Right ventricle myocardium inferior (tissue), 1 donor: ENCODE measurements around the gene EFCAB11. TPM values are rescaled to one million over a fixed set of nuclear protein-coding genes. Genes with fewer than 3 reads are reported as not detected.

Experiments
- ATAC-seq: fragments of 200-7000 bp; cut with Tn5 transposase; one replicate; pipeline ENCODE4 v1.9.1; 2020; ENCODE audit warnings: mild to moderate bottlenecking, moderate library complexity
- DNase-seq: peaks from one replicate; pipeline ENCODE4 v3.0.0; 2021; ENCODE audit errors: missing footprints
- intact Hi-C: fragments of 100-400 bp; cut with DNase I; formaldehyde crosslinking; loops from one replicate; pipeline ENCODE4 v1.11.0; 2022
- total RNA-seq: library from RNA; stranded (reverse); fragmentation: NEBNext Ultra II Directional; extraction: Animal tissue kit (Norgen Biotek cat#: 25700); gene quantifications from one replicate; pipeline ENCODE4 v1.2.1, GENCODE V29; 2021
- donor health status: DM: no; HTN: yes; CAD: no; lungs with severe emphysema.

Gene EFCAB11
- total RNA-seq, 1 donor from 2014 or later: 3.5 TPM

- intact Hi-C loops: no loop called here
- DNase-seq: no peak
- ATAC-seq: no peak
These were observed 149.0 kb downstream of the EFCAB11 start for GRCh38 chr14:89805501-89805900.

- intact Hi-C loops: no loop called here
- DNase-seq: no peak
- ATAC-seq: no peak
These were observed 151.0 kb downstream of the EFCAB11 start for GRCh38 chr14:89803542-89803941.

GRCh38 chr14:89801136-89801535 lies 153.4 kb downstream of the EFCAB11 start:
- no peak for DNase-seq
- ATAC-seq: no peak
- intact Hi-C loops: no loop called here

GRCh38 chr14:89798212-89798773 lies 156.2 kb downstream of the EFCAB11 start:
- no peak for DNase-seq
- ATAC-seq: no peak
- intact Hi-C loops: no loop called here

GRCh38 chr14:89797148-89797547 lies 157.4 kb downstream of the EFCAB11 start:
- intact Hi-C loops: no loop called here
- ATAC-seq (no peak), DNase-seq (no peak)

GRCh38 chr14:89794096-89794495 lies 160.4 kb downstream of the EFCAB11 start:
- peak; percentile 78 for DNase-seq
- intact Hi-C loops: no loop called here
- ATAC-seq: peak; percentile 66

- ATAC-seq (no peak), DNase-seq (no peak)
- intact Hi-C loops: no loop called here
These were observed 161.2 kb downstream of the EFCAB11 start for GRCh38 chr14:89793367-89793716.

GRCh38 chr14:89792489-89793366 lies 161.8 kb downstream of the EFCAB11 start:
- intact Hi-C loops: no loop called here
- ATAC-seq: peak; percentile 95
- DNase-seq: no peak

GRCh38 chr14:89787525-89787924 lies 167.0 kb downstream of the EFCAB11 start:
- intact Hi-C loops: no loop called here
- no peak for ATAC-seq
- no peak for DNase-seq

GRCh38 chr14:89781046-89781445 lies 173.5 kb downstream of the EFCAB11 start:
- no peak for DNase-seq
- no peak for ATAC-seq
- intact Hi-C loops: no loop called here

GRCh38 chr14:89779707-89780106 lies 174.8 kb downstream of the EFCAB11 start:
- ATAC-seq (no peak), DNase-seq (no peak)
- intact Hi-C loops: no loop called here

- no peak for DNase-seq
- intact Hi-C loops: no loop called here
- ATAC-seq: no peak
These were observed 178.6 kb downstream of the EFCAB11 start for GRCh38 chr14:89775946-89776345.

- ATAC-seq: no peak
- intact Hi-C loops: no loop called here
- no peak for DNase-seq
These were observed 179.4 kb downstream of the EFCAB11 start for GRCh38 chr14:89775151-89775550.

- intact Hi-C loops: loop anchor here (5.0 kb wide), 1 partner anchor 731 kb away; no protein-coding TSS in a partner anchor
- DNase-seq (peak; percentile 90), ATAC-seq (peak; percentile 28)
These were observed 180.8 kb downstream of the EFCAB11 start for GRCh38 chr14:89773644-89774316.

GRCh38 chr14:89773151-89773550 lies 181.4 kb downstream of the EFCAB11 start:
- intact Hi-C loops: loop anchor here (5.0 kb wide), 1 partner anchor 731 kb away; no protein-coding TSS in a partner anchor
- no peak for ATAC-seq
- DNase-seq: no peak

GRCh38 chr14:89771251-89771650 lies 183.3 kb downstream of the EFCAB11 start:
- ATAC-seq: no peak
- intact Hi-C loops: loop anchor here (5.0 kb wide), 1 partner anchor 729 kb away; no protein-coding TSS in a partner anchor
- no peak for DNase-seq

- peak; percentile 26 for ATAC-seq
These were observed 186.7 kb downstream of the EFCAB11 start for GRCh38 chr14:89767861-89768268.

GRCh38 chr14:89767131-89767530 lies 187.4 kb downstream of the EFCAB11 start:
- intact Hi-C loops: loop anchor here (10.0 kb wide), 3 partner anchors 152 to 582 kb away; no protein-coding TSS in a partner anchor
- DNase-seq: no peak
- no peak for ATAC-seq

More at GRCh38 chr14:89767861-89768268, 186.7 kb downstream of the EFCAB11 start:
- intact Hi-C loops: loop anchor here (10.0 kb wide), 3 partner anchors 153 to 583 kb away; no protein-coding TSS in a partner anchor
- no peak for DNase-seq

- ATAC-seq: no peak
- no peak for DNase-seq
- intact Hi-C loops: loop anchor here (10.0 kb wide), 3 partner anchors 151 to 581 kb away; no protein-coding TSS in a partner anchor
These were observed 189.2 kb downstream of the EFCAB11 start for GRCh38 chr14:89765346-89765745.
